CD8-positive, alpha-beta memory T cell (primary cell): ENCODE measurements around the gene SYTL3. TPM values are rescaled to one million over a fixed set of nuclear protein-coding genes. Genes with fewer than 3 reads are reported as not detected.
"Not testable (repeated sequence)": the region's sequence is repeated elsewhere in the genome, so short reads cannot be mapped to it uniquely, and the experiment has no call there.

Source experiments
- CTCF ChIA-PET: fragments of 350-600 bp; sonication (Branson Sonifier 250); formaldehyde crosslinking; loops from one replicate; lab custom pipeline; 2021; ENCODE audit warnings: antibody characterized with exemption; lab: Charles Lee
- POLR2A ChIA-PET: fragments of 350-600 bp; sonication (Branson Sonifier 250); formaldehyde crosslinking; loops from one replicate; lab custom pipeline; 2021; ENCODE audit warnings: antibody characterized with exemption; lab: Charles Lee
- DNase-seq, 5 donors: peaks; one replicate each; pipeline versions ENCODE4 v3.0.0 to v3.0.0-alpha.2; 2020 to 2022; ENCODE audit warnings: mixed read lengths in 1 of 5
- H3K27ac ChIP-seq: one replicate; pipeline ENCODE4 v1.7.0; 2013; ENCODE audit warnings: low read depth, mild to moderate bottlenecking, low read length, moderate library complexity
- H3K27me3 ChIP-seq: 2 replicates; pipeline ENCODE4 v1.7.0; 2013; ENCODE audit warnings: low read length, mild to moderate bottlenecking; ENCODE audit not compliant: insufficient read depth, poor library complexity, severe bottlenecking
- H3K36me3 ChIP-seq: 2 replicates; pipeline ENCODE4 v1.7.0; 2013; ENCODE audit warnings: mild to moderate bottlenecking, low read length, moderate library complexity; ENCODE audit not compliant: insufficient read depth
- H3K4me1 ChIP-seq: 2 replicates; pipeline ENCODE4 v1.7.0; 2013; ENCODE audit warnings: mild to moderate bottlenecking, low read length, moderate library complexity; ENCODE audit not compliant: insufficient read depth
- H3K4me3 ChIP-seq: 2 replicates; pipeline ENCODE4 v1.7.0; 2013; ENCODE audit warnings: mild to moderate bottlenecking, low read length
- H3K9me3 ChIP-seq: 2 replicates; pipeline ENCODE4 v1.7.0; 2013; ENCODE audit warnings: mild to moderate bottlenecking, low read length
- H3K27ac Mint-ChIP-seq, 8 donors: one replicate each; pipeline ENCODE4 v1.8.0; 2020 to 2021; ENCODE audit warnings: mixed read lengths in 8 of 8, mild to moderate bottlenecking in 6 of 8, inconsistent platforms in 3 of 8, moderate library complexity in 3 of 8
- H3K27me3 Mint-ChIP-seq, 2 donors: one replicate each; pipeline ENCODE4 v1.8.0; 2020 to 2021; ENCODE audit warnings: mixed read lengths in 2 of 2, mild to moderate bottlenecking in 1 of 2, moderate library complexity in 1 of 2
- H3K36me3 Mint-ChIP-seq, 3 donors: one replicate each; pipeline ENCODE4 v1.8.0; 2020 to 2021; ENCODE audit warnings: mixed read lengths in 3 of 3, inconsistent platforms in 1 of 3, mild to moderate bottlenecking in 1 of 3
- H3K4me1 Mint-ChIP-seq, 3 donors: one replicate each; pipeline ENCODE4 v1.8.0; 2020 to 2021; ENCODE audit warnings: mixed read lengths in 3 of 3, inconsistent platforms in 1 of 3, mild to moderate bottlenecking in 1 of 3
- H3K4me3 Mint-ChIP-seq, 7 donors: one replicate each; pipeline ENCODE4 v1.8.0; 2020 to 2021; ENCODE audit warnings: mixed read lengths in 7 of 7, mild to moderate bottlenecking in 6 of 7, moderate library complexity in 4 of 7, inconsistent platforms in 2 of 7
- H3K9me3 Mint-ChIP-seq, 5 donors: one replicate each; pipeline ENCODE4 v1.8.0; 2020 to 2022; ENCODE audit warnings: mixed read lengths in 5 of 5, mild to moderate bottlenecking in 3 of 5, moderate library complexity in 2 of 5, inconsistent platforms in 1 of 5
- polyA plus RNA-seq: library from polyadenylated mRNA; unstranded; fragments of 300-500 nt; fragmentation: Illumina TruSeq; gene quantifications from one replicate; pipeline ENCODE4 v1.2.3, GENCODE V29; 2021
- total RNA-seq, 2 experiments: library from RNA; stranded (reverse); gene quantifications; one replicate each; pipeline ENCODE4 v1.2.3, GENCODE V29; 2021

SYTL3 gene
- total and polyA plus RNA-seq, 3 experiments from 2014 or later, result 19.5 to 102 (median 96.6) TPM

DNA sequence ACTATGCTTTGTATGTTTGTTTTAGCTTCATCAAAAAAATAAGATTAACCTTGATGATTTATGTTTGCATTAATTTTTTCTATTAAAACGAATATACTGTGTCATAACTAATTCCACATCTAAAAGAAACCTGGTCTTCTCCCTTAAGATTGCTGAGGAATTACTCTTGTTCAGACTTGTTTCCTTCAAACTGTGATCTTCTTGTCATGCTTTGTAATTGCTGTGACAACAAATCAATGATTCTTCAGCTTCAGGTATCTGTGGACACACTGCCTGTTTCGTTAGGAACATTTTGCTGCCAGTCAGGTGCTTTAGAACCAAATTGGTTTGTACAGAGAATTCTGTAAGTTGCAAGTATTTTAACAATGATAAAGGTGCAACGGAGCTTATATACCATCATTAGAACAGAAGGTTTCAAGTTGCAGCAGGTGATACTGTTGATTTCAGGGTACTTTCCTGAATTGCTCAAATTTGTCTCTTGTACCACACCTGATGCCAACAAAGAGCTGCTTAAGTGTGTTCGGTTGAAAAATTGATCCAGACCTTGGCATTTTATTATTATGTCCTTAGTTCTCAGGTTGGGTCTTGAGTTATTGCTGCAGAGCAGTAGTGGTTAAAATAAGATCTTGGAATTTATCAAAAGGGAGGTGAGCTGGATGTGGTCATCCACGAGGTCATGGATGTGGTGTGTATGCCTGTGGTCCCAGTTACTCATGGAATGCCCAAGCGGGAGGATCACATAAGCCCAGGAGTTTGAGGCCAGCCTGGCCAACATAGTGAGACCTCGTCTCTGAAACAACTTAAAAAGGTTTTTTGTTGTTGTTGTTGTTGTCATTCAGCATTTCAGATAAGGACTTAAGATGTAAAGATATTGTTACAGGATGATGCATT is 19.5 kb downstream of the SYTL3 start:
- no peaks in the 10 kb centered on the region for H3K9me3 Mint-ChIP-seq
- DNase-seq, result no peak
- Histone ChIP-seq H3K27ac (no peak overlapping the region), H3K36me3 (peaks cover 19% of the 10 kb centered on the region), H3K27me3 (no peaks in the 10 kb centered on the region), H3K9me3 (no peaks in the 10 kb centered on the region), H3K4me1 (no peaks in the 10 kb centered on the region), H3K4me3 (no peak overlapping the region)
- CTCF ChIA-PET, result interaction anchor here (2.3 kb wide), 1 partner anchor 9 kb away, joined by 11 read pairs; no protein-coding TSS in a partner anchor
- H3K27ac Mint-ChIP-seq, result peak overlapping the region in 7 of 8 donors; percentile 30 to 77 (median 64)
- POLR2A ChIA-PET, result interaction anchor here (0.6 kb wide), 1 partner anchor 53 kb away, joined by 6 read pairs; no protein-coding TSS in a partner anchor
- peaks cover 16 to 79% (median 34%) of the 10 kb centered on the region in 3 donors for H3K36me3 Mint-ChIP-seq
- no peaks in the 10 kb centered on the region for H3K27me3 Mint-ChIP-seq
- no peak overlapping the region for H3K4me3 Mint-ChIP-seq
- peaks cover 0 to 31% (median 8%) of the 10 kb centered on the region in 3 donors for H3K4me1 Mint-ChIP-seq

DNA sequence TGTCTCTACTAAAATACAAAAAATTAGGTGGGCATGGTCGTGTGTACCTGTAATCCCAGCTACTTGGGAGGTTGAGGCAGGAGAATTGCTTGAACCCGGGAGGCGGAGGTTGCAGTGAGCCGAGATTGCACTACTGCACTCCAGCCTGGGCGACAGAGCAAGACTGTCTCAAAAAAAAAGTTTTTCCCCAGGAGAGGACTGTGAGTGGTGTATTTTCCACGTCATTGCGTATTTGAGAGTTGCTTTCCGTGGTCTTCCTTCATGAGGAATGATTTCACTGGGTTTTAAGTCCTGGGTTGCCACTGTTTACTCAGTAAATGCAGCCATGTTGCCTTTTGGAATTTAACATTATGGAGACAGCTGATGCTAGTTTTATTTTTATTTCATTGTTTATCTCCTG is 22.3 kb downstream of the SYTL3 start:
- H3K4me1 ChIP-seq, H3K9me3 Mint-ChIP-seq, H3K9me3 ChIP-seq, H3K27me3 ChIP-seq, H3K4me3 Mint-ChIP-seq, H3K4me3 ChIP-seq, H3K27ac Mint-ChIP-seq, H3K27ac ChIP-seq, DNase-seq, POLR2A ChIA-PET, H3K27me3 Mint-ChIP-seq: not testable (repeated sequence)
- peaks cover 15 to 68% (median 27%) of the 10 kb centered on the region in 3 donors for H3K36me3 Mint-ChIP-seq
- CTCF ChIA-PET, result interaction anchor here (1.8 kb wide), 1 partner anchor 28 kb away, joined by 4 read pairs; no protein-coding TSS in a partner anchor
- H3K36me3 ChIP-seq, result peaks cover 13% of the 10 kb centered on the region
- H3K4me1 Mint-ChIP-seq, result peaks cover 0 to 28% (median 8%) of the 10 kb centered on the region in 3 donors

GRCh38 chr6:158672726-158673125 is 22.9 kb downstream of the SYTL3 start:
- Histone ChIP-seq H3K27ac (no peak overlapping the region), H3K36me3 (peaks cover 13% of the 10 kb centered on the region), H3K4me3 (no peak overlapping the region), H3K9me3 (no peaks in the 10 kb centered on the region), H3K27me3 (no peaks in the 10 kb centered on the region), H3K4me1 (no peaks in the 10 kb centered on the region)
- DNase-seq, result no peak
- H3K27me3 Mint-ChIP-seq, result no peaks in the 10 kb centered on the region
- H3K4me1 Mint-ChIP-seq, result peaks cover 0 to 23% (median 8%) of the 10 kb centered on the region in 3 donors
- POLR2A ChIA-PET, result no interaction called here
- H3K9me3 Mint-ChIP-seq, result no peaks in the 10 kb centered on the region
- CTCF ChIA-PET, result interaction anchor here (1.0 to 1.8 kb wide), 4 partner anchors 9 to 336 kb away, joined by 3 to 6 read pairs (median 4); no protein-coding TSS in a partner anchor
- H3K36me3 Mint-ChIP-seq, result peaks cover 15 to 65% (median 24%) of the 10 kb centered on the region in 3 donors
- peak overlapping the region in 2 of 8 donors; percentile 54 to 64 for H3K27ac Mint-ChIP-seq
- H3K4me3 Mint-ChIP-seq, result no peak overlapping the region

DNA sequence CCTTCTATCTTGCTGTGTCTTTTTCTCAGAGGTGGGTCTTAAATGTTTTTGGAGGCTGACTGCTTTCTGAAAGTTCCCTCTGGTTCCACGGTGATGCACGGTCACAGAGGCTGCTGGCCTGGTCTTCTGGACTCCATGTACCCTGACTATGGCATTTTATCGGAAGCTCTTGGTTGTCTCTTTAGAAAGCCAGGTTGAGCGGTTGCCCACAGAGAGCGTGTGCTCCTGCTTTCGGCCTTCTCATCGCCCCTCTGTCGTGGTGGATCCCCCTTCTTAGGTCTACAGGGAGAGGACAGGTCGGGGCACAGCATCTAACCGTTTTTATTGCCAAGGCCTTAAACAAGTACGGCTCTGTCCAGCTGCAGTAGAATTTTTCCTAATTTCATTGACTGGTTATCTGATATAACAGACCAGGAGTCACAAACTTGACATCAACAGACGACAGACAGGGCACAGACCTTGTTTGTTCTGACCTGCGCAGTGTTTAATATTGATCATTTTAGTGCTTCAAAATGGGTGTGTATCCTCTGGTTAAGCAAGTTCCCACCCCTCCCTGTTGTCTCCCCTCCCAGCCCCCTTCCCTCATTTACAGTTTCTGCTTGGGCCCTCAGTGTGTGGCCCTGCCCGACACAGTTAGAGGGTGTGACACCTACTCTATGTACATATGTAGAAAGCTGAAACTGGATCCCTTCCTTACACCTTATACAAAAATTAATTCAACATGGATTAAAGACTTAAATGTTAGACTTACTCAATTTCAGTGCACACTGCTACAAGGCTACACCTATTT is 24.7 kb downstream of the SYTL3 start:
- H3K36me3 Mint-ChIP-seq, result peaks cover 10 to 60% (median 17%) of the 10 kb centered on the region in 3 donors
- CTCF ChIA-PET, result interaction anchor here (2.3 kb wide), 1 partner anchor 16 kb away, joined by 7 read pairs; no protein-coding TSS in a partner anchor
- H3K9me3 ChIP-seq, result no peaks in the 10 kb centered on the region
- peak overlapping the region in 2 of 8 donors; percentile 3 to 19 for H3K27ac Mint-ChIP-seq
- POLR2A ChIA-PET, result no interaction called here
- H3K36me3 ChIP-seq, result peaks cover 4% of the 10 kb centered on the region
- no peak overlapping the region for H3K27ac ChIP-seq
- no peaks in the 10 kb centered on the region for H3K4me1 ChIP-seq
- no peak for DNase-seq
- H3K4me3 ChIP-seq, result no peak overlapping the region
- no peaks in the 10 kb centered on the region for H3K27me3 ChIP-seq
- peaks cover 0 to 28% (median 14%) of the 10 kb centered on the region in 3 donors for H3K4me1 Mint-ChIP-seq
- no peaks in the 10 kb centered on the region for H3K9me3 Mint-ChIP-seq
- H3K27me3 Mint-ChIP-seq, result no peaks in the 10 kb centered on the region
- H3K4me3 Mint-ChIP-seq, result no peak overlapping the region

GRCh38 chr6:158677094-158677493 is 27.2 kb downstream of the SYTL3 start:
- Mint-ChIP-seq H3K36me3 (peaks cover 6 to 65% (median 19%) of the 10 kb centered on the region in 3 donors), H3K27ac (peak overlapping the region in 2 of 8 donors; percentile 61 to 77), H3K4me1 (peaks cover 0 to 37% (median 15%) of the 10 kb centered on the region in 3 donors)
- H3K4me3 Mint-ChIP-seq, H3K27me3 Mint-ChIP-seq, POLR2A ChIA-PET, H3K4me1 ChIP-seq, H3K9me3 Mint-ChIP-seq, H3K27ac ChIP-seq, H3K4me3 ChIP-seq, H3K27me3 ChIP-seq, DNase-seq, H3K9me3 ChIP-seq, H3K36me3 ChIP-seq: not testable (repeated sequence)
- CTCF ChIA-PET, result interaction anchor here (1.1 kb wide), 1 partner anchor 14 kb away, joined by 3 read pairs; no protein-coding TSS in a partner anchor

DNA sequence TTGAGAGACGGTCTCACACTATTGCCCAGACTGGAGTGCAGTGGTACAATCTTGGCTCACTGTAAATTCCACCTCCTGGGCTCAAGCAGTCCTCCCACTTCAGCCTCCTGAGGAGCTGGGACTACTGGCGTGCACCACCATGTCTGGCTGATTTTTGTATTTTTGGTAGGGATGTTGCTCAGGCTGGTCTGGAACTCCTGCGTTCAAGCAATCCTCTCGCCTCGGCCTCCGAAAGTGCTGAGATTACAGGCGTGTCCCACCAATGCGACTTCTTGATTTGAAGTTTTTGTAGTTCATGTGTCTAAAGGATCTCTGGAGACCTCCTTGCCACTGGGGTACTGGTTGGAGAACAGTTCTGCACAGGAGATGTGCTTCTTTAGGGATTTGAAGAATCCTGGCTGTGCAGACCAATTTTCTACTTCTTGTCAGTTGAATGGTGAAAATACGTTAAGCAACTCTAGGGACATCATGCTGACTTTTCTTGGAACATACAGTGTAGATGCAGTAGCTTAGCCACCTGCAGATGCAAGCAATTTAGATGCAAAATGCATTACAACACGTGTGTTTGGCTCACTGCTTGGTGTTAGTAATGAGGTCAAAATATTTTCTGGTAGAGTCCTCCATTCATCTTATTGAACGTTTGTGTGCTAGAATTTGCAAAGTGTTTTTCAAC is 28.2 kb downstream of the SYTL3 start:
- no peak for DNase-seq
- POLR2A ChIA-PET, result no interaction called here

GRCh38 chr6:158680015-158680414 is 30.2 kb downstream of the SYTL3 start:
- POLR2A ChIA-PET, result no interaction called here
- no peak overlapping the region for H3K27ac ChIP-seq

More for the DNA sequence above, 28.2 kb downstream of the SYTL3 start:
- Mint-ChIP-seq H3K4me3 (no peak overlapping the region), H3K9me3 (no peaks in the 10 kb centered on the region), H3K4me1 (peaks cover 0 to 37% (median 15%) of the 10 kb centered on the region in 3 donors), H3K27ac (peak overlapping the region in 5 of 8 donors; percentile 14 to 43 (median 27)), H3K27me3 (no peaks in the 10 kb centered on the region), H3K36me3 (peaks cover 6 to 66% (median 19%) of the 10 kb centered on the region in 3 donors)
- no peaks in the 10 kb centered on the region for H3K9me3 ChIP-seq
- H3K27ac ChIP-seq, result no peak overlapping the region
- H3K36me3 ChIP-seq, result peaks cover 1% of the 10 kb centered on the region
- H3K27me3 ChIP-seq, result no peaks in the 10 kb centered on the region
- CTCF ChIA-PET, result interaction anchor here (0.6 to 1.1 kb wide), 2 partner anchors 13 to 18 kb away, joined by 3 read pairs; no protein-coding TSS in a partner anchor
- no peaks in the 10 kb centered on the region for H3K4me1 ChIP-seq
- no peak overlapping the region for H3K4me3 ChIP-seq

More at GRCh38 chr6:158680015-158680414, 30.2 kb downstream of the SYTL3 start:
- Histone ChIP-seq H3K27me3 (no peaks in the 10 kb centered on the region), H3K36me3 (peaks cover 10% of the 10 kb centered on the region), H3K9me3 (no peaks in the 10 kb centered on the region), H3K4me3 (no peak overlapping the region), H3K4me1 (peaks cover 11% of the 10 kb centered on the region)
- H3K4me1 Mint-ChIP-seq, result peaks cover 9 to 48% (median 27%) of the 10 kb centered on the region in 3 donors
- no peak for DNase-seq
- no peaks in the 10 kb centered on the region for H3K27me3 Mint-ChIP-seq
- no peak overlapping the region for H3K4me3 Mint-ChIP-seq
- H3K9me3 Mint-ChIP-seq, result no peaks in the 10 kb centered on the region
- CTCF ChIA-PET, result interaction anchor here (0.7 to 1.3 kb wide), 2 partner anchors 14 to 468 kb away, joined by 3 read pairs; no protein-coding TSS in a partner anchor
- peaks cover 9 to 72% (median 19%) of the 10 kb centered on the region in 3 donors for H3K36me3 Mint-ChIP-seq
- H3K27ac Mint-ChIP-seq, result peak overlapping the region in 4 of 8 donors; percentile 4 to 68 (median 30)
